HG02642 (cell line): ENCODE data around the gene HOXA4.

Experiments used
- ATAC-seq: cut with Tn5 transposase; IDR thresholded peaks from one replicate; pipeline ENCODE4 v1.9.1; 2021; ENCODE audit warnings: mild to moderate bottlenecking; ENCODE audit not compliant: unreplicated experiment, poor library complexity

HOXA4 gene

DNA sequence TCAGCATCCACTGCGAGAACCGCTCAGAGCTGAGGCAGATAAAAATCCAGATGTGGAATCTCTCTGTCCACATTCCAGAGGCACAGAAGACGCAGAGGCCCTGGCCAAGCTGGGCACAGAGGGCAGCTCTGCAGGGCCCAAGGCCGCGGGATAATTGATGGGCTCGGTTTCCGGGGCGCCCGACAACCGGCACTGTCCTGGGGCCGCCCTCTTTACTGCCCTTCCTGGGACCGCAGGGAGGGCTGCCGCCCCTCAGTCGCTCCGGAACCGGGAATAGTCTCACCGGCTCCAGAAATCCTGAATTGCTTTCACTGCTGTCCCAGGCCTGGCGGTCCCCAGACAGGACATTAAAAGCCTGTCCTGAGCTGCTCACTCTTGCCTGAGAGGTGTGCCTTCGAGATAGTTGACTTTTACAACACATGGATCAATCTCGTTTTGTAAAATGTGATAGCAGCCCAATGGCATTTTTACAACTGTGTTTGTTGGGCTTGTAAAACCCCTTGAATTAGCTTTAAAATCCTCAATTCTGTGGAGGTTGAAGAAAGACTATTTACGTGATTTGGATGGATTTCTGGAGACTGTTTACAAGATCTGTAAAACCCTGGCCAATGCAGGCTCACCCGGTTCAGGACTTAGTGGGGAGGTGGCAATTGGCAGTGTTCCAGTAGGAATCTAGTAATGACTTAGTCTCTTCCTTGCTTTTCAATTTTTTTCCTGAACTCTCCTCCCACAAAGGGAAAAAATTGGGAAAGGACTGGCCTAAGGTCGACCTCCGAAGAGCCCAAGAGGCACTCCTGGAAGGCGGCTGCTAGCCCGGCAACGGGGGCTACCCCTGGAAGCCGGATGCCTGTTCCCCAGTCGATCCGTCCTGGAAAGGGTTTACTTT is 18.4 kb upstream of the HOXA4 start:
- no peak for ATAC-seq

DNA sequence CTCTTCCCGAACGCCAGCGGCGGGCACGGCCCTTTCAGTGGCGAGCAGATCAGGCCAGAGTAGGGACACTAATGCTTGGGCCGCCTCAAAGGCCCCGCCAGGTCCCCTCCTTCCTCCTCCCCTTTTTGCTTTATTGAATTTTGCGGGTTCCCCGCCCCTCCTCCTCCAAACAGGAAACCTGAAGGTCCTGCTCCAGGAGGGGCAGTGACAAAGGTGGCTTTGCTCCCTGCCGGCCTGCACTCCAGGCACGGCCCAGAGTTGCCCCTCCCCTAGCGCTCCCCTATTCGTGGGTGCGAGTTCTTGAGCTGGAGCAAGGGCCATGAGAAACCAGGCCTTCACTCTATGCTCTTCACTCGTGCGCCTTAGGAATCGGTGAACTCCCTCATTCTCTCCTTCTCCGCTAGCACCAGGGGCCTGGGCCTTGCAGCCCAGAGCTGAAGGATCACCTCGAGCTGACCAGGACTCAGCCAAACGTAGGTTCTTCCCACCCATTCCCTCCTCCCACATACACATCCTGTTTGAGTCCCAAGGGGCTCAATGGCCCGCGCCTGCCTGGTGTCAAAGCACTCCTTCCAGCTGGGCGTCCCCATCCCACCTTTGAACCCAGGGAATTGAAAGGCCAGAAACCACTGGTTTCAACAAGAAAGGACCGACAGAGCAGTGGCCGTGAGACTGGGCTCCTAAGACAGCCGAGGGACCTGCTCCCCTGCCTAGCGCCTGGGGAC is 17.6 kb upstream of the HOXA4 start:
- ATAC-seq = no peak

DNA sequence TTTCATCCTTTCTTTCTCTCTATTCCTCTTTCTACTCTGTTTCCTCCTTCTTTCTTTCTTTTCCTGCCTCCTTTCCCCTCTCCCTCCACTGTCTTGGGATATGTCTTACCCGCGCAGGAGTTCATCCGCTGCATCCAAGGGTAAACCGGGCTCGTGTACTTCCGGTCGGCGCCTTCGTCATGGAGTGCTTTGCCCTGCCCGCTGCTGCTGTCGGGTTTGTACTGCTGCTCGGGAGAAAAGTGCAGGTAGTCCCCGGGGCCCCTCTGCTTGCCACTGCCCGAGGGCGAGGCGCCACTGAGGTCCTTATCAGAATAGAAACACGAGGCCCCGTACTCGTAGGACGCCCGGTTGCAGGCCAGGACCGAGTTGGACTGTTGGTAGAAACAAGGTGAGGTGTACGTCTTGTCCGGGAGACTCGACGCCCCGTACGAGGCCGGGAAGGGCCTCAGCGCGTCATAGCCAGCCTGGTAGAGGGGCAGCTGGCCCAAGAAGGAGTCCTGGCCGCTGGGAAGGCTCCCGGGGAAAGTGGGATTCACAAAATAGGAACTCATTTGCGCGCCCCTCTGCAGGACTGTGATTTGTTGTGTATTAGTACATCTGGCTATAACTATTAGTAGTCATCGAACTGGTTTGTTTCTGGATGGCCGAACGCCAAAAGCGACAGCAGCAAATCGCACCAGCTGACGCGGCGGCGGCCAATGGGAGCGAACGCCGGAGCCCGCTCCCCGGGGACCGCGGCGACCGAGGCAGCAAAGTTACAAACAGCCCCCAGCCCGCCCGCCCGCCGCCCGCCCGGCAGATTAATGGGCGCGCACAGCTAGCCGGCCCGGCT is 16.9 kb upstream of the HOXA4 start, which contains the start of gene HOXA6:
Gene HOXA6, minus strand, starts transcription at position 576 of the 832 bp plus-strand sequence. Its CDS starts 25 bp downstream, at position 551.
- ATAC-seq = no peak

DNA sequence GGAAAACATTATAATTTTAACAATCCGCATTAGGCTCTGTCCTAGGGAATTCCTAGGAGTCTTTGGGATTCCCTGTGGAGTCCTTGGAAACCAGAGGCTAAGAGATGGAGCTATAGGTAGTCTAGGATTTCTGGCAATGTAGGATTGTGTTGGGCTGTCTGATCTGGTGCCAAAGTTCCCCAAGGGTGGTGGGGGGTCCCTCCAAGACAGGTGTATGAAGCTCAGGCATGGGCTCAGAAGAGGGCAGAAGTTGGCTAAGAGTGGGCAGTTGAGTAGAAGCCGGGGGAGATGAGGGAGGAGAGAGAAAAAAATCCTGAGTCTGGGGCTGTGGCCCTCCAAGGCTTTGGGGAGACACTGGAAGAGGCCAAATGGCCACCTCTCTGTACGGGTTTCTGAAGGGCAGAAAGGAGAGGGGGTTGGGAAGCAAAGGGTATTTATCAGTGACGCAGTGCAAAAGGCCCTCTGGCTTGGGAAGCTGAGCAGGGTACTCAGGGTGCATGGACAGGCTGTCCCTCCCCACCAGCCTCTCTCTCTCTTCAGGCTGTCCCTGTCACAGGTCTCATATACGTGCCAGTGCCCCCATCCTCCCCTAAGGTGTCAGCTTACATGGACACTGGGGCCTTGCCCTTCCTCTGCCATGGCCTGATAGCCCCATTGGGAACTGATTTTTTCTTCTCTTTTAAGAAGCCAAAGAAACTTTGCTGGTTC is 16.1 kb upstream of the HOXA4 start:
- no peak for ATAC-seq

DNA sequence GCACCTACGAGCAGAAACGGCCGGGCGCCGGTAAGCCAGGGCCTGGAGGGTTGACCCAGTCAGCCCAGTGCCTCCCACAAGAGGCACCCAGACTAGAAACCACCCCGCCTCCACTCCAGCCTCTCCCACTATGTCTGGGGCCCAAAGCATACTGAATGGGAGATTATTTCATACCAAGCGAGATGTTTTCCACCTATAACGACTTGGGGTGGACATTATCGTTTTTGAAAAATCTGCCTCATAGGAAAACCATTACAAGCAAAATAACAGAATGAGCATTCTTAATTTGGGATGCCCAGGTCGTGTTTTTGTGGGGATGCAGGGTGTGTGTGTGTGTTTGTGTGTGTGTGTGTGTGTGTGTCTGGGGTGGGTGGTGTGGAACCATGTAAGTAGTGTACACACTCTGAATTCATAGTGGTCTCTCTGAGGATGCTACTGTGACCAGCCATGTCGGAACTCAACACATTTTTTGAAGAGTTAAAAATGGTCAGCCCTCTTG is 15.4 kb upstream of the HOXA4 start:
- no peak for ATAC-seq

DNA sequence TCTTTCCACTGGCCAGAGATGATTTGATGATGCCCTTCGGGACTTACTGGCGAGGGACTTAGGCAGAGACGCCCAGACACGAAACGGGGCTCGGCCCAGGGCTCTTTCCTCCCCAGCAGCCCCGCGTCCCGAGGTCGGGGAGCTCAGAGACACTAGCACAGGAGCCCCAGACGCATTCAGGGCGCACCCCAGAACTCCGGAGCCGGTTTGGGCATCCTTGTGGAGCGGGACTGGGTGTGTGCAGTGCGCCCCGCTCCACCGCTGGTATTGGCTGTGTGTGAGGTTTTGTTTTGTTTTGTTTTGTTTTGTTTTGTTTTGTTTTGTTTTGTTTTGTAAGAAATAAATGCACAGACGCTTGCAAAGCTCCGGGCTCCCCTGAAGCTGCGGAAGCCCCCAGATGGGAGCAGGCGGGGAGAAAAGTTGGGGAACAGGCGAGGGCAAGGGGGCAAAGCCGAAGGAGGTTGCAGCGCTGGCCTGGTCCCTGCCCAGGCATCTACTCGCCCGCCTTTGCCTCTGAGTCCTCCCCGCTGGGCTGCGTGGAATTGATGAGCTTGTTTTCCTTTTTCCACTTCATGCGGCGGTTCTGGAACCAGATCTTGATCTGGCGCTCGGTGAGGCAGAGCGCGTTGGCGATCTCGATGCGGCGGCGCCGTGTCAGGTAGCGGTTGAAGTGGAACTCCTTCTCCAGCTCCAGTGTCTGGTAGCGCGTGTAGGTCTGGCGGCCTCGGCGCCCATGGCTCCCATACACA is 14.8 kb upstream of the HOXA4 start:
- no peak for ATAC-seq

DNA sequence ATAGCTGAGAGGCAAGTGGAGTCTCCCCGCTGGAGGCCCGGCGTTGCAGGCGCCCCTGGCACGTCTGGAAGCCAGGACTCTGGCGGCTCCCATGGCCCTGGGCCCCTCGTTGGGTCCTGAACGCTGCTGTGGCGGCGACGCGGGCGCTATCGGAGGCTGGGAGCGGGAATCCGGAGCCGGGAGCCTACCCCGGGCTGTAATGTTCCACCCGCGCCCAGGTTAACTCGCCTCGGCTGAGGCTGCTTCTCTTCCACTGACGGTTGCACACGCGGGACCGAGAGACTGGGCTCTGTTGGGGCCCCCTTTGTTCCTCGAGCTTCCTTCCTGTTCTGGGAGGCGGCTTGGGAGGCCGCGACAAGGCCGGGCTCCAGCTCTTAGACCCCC is 14.2 kb upstream of the HOXA4 start:
- ATAC-seq = no peak

DNA sequence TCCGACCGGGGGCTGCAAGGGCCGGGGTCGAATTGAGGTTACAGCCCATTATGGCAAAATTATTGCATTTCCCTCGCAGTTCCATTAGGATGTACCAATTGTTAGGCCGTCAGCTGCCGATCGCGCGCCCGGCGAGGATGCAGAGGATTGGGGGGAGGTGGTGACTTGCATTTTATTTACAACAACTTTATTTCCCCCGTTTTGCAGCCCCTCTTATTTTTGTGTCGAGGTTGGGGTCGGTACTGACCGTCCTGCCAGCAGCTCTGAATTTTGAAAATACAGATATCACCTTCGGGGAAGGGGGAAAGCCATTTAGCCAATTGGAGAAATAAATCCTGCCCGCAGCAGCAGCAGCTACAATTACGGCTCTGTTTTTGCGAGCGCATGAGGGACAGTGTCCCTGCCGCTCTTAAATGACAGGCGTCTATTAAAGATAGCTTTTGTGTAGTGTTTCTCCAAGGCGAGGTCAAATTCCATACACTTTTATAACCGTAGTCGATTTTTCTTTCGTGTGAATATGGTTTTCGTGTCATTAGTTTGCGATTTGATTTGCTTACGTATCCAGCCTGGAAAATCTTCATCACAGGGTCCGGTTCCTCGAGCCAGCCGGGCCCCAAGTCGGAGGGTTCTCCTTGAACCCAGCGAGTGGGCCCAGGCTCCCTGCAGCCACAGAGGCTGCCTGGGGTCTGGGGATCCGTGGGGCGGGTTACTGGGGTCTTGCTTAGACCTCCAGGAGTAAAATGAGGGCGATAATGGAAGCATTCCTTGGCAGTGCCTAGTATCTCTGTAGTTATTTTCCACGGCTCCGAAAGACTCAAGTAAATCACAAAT is 13.6 kb upstream of the HOXA4 start:
- ATAC-seq = no peak

DNA sequence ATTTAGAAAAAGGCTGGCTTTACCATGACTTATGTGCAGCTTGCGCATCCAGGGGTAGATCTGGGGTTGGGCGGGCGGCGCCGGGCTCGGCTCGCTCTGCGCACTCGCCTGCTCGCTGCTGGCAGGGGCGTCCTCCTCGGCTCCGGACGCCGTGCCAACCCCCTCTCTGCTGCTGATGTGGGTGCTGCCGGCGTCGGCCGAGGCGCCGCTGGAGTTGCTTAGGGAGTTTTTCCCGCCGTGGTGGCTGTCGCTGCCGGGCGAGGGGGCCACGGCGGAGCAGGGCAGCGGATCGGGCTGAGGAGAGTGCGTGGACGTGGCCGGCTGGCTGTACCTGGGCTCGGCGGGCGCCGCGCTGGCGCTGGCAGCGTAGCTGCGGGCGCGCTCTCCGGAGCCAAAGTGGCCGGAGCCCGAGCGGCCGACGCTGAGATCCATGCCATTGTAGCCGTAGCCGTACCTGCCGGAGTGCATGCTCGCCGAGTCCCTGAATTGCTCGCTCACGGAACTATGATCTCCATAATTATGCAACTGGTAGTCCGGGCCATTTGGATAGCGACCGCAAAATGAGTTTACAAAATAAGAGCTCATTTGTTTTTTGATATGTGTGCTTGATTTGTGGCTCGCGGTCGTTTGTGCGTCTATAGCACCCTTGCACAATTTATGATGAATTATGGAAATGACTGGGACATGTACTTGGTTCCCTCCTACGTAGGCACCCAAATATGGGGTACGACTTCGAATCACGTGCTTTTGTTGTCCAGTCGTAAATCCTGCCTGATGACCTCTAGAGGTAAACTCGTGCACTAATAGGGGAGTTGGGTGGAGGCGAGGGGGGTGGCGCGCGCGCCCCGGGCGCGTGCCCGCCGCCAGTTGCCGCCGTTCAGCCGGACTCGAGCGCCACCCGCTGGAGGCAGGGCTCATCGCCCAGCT is 12.7 kb upstream of the HOXA4 start, which contains the start of gene HOXA5:
Gene HOXA5, minus strand, starts transcription at position 659 of the 927 bp plus-strand sequence. Its CDS starts 74 bp downstream, at position 585.
- no peak for ATAC-seq

DNA sequence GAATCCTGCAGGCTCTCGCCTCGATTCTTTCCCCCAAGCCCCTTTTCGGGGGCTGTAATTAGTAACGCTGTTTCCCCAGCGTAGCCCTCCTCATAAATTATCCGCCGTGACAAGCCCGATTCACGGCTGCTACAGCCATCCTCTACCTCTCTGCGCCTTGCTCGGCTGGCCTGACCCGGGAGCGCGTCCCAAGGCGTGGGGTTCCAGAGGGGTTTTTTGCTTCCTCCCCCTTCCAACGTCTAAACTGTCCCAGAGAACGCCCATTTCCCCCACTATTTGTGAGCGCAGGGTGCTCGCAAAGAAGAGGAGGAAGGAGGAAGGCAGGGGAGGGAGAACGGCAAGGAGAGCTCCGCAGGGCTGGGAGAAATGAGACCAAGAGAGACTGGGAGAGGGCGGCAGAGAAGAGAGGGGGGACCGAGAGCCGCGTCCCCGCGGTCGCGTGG is 12.0 kb upstream of the HOXA4 start:
- no peak for ATAC-seq

DNA sequence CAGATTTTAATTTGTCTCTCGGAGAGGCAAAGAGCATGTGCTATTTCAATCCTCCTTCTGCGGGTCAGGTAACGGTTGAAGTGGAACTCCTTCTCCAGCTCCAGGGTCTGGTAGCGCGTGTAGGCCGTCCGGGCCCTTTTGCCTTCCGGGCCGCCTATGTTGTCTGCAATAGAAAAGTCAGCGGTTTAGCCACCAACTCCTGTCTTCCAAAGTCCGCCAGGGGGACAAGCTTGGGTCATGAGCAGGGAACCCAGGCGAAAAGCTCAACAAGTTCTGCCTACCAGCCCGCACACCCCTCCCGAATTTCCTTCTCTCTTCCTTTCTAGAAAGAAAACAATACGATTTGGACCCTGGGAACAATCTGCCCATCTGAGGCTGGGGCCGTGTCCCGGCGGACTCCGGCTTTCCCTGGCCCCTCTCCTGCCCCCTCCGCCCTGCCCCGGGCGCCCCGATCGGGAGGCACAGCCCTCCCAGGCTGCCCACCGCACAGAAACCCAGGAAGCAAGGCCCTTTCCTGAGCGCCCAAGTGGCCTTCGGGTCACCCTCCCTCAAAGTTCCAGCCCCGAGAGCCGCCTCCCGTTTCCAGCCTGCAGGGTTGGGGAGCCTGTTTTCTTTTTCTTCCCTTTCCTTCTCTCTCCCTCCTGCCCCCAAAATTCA is 11.5 kb upstream of the HOXA4 start:
- ATAC-seq = no peak

DNA sequence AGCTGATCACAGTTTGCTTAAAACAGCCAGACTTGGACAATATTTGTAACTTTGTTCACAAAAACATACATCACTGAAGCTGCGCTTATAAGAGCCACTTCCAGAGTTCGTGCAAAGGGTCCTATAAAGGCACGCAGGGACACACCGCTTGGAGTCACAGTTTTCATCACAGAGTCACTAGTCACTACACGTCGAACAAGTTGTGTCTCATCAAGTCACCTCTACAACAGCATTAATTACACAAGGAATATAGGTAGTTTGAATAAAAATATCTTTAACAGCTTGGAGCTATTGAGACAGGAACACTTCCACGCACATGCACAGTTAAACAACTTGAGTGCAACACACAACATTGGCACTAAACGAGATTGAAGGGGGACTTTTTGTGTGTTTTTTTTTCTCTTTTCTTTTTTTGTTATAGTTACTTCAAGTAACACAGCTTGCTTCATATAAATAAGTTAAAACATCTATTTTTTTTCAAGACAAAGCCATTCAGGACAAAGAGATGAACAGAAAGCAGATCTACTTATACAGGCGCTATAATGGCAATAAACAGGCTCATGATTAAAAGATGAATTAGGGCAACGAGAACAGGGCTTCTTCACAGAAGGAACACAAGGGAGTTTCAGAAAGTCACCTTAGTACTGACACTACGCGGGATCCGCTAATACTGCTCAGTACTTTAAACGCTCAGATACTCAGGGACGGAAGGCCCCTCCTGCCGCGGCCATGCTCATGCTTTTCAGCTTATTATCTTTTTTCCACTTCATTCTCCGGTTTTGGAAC is 10.8 kb upstream of the HOXA4 start:
- ATAC-seq = no peak

DNA sequence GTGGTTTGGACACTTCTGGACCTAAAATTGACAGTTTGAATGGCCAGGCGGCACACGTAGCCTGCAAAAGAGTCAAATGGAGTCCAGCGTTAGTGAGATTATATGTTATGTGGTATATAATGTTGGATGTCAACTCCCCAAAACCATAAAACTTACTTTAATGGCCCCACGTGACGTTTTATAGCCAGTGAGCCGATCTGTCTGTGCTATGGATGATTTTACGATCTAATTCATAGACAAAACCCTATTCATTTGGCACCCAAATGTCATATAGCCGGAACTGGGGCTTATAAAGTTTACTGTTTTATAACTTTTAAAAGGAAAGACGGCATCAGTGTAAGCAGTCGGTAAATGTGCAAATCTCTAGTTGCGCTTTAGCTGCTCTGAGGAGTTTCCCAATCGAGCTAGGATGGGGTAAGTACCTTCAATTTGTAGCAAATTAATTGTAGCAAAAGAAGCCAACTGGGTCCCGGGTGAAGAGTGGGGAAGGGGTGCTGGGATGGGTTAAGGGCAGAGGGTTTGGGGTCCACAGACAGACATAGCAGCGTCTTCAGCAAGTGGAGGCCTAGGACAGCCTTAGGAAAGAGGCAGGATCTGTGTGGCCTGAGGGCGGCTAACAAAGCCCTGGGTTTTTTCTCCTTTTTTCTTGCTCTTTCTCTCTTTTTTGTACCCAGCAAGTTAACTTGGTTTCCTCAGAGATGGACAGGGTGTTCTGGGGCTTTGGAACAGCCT is 9.7 kb upstream of the HOXA4 start:
- ATAC-seq = no peak

DNA sequence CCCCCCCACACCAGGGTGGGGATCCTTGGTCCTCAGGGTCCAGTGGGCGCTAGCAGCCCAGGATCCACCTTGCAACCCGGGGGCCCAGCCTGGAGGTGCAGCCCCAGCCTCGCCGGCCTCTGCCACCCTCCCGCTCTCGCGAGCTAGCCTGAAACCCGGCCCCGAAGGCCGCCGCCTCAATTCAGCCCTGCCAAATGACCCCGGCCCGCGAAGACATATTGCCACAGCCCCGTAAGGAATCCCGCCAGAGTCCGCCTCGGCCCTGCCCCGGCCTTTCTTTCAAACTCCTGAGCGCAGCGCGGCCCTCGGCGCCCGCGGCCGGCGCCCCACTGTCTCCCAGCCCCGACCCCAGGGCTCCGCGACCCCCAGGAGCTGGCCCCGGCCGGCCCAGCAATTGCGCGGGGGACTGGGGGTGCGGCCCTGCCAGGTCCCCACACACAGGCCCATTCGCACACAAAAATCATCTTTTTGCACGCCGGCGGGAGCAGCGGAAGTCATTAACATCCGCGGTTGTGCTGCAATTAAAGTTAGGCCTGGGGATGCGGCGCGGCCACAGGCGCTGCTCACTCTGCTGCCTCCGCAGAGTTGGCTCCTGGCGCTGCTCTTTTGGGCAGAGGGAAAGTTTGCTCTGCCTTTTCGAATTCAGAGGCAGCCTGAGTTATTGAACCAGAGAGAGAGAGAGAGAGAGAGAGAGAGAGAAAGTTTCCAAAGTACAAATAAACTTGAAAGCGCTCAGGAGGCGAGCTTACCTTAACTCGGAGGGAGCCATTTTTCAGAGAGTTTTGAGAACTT is 9.0 kb upstream of the HOXA4 start:
- ATAC-seq = no peak

DNA sequence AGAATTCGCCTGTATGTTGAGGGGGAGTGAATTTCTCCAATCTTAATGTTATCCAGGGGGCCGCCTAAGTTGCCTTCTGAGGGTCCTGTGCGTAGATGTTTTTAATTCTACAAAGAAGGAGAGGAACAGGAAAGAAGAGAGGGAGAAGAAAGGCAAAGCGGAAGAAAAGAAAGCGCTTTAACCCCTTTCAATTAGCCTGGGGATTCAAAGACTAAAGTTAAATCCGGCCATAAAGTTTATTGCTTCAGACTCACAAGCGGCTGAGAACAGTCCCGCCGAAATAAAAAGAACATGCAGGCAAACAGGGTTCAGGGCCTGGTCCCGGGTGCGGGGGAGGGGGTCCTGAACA is 8.4 kb upstream of the HOXA4 start:
- no peak for ATAC-seq
